H1 (cell line): Measurements from ENCODE around the gene MRTO4.

Experiments used
- POLR2A ChIP-seq, 2 experiments: IDR thresholded peaks; 1 replicate in 1 of 2; 2 replicates in 1 of 2; pipeline ENCODE4 v1.6.1; 2011; ENCODE audit warnings: low read depth in 2 of 2, low read length in 2 of 2, mild to moderate bottlenecking in 2 of 2; ENCODE audit errors: control extremely low read depth in 1 of 2
- TEAD4 ChIP-seq: IDR thresholded peaks from 2 replicates; pipeline ENCODE4 v1.6.1; 2012; ENCODE audit warnings: low read depth, low read length, inconsistent platforms, mixed read lengths
- YY1 ChIP-seq: IDR thresholded peaks from 2 replicates; pipeline ENCODE4 v1.6.1; 2011; ENCODE audit warnings: low read depth, mild to moderate bottlenecking, low read length

GRCh38 chr1:19300211-19300610 lies 48.6 kb downstream of the MRTO4 start:
- no peak for TF ChIP-seq YY1
- TF ChIP-seq TEAD4, result no peak
- no peak for TF ChIP-seq POLR2A (IDR thresholded peaks at IDR 0.05; ENCODE audit: control extremely low read depth in 1 of 2, low read depth in 2 of 2, low read length in 2 of 2)
